Measurements from ENCODE around the gene KCNK3.

Gene KCNK3

GRCh38 chr2:26692897-26693849 lies 651 bp downstream of the KCNK3 start:
- no peak for DNase-seq

GRCh38 chr2:26694001-26694400 lies 1.5 kb downstream of the KCNK3 start:
- no peak for DNase-seq

DNA sequence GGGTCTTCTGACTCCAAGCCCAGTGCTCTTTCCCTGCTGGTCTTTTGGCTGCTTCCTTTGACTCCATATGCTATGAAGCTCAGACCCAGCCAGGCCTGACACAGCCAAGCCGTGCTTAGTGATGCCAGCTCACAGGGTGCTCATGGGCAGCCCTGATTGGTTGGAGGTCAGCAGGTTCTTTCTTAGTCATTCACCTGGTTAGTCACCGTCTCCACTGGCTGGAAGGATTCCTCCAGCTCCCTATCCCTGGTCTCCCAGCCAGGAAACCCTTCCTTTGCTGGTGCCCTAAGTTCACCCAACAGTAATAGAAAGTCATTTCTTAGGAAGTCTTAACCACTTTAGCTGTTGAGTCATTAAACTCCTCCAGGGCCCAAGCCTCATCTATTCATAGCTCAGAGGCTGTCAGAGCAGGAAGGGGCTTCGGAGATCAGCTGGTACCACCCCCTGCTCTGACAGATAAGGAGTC lies 3.9 kb downstream of the KCNK3 start:
- no peak for DNase-seq

- DNase-seq, result no peak
Observed at GRCh38 chr2:26697425-26697824, 4.9 kb downstream of the KCNK3 start.

DNA sequence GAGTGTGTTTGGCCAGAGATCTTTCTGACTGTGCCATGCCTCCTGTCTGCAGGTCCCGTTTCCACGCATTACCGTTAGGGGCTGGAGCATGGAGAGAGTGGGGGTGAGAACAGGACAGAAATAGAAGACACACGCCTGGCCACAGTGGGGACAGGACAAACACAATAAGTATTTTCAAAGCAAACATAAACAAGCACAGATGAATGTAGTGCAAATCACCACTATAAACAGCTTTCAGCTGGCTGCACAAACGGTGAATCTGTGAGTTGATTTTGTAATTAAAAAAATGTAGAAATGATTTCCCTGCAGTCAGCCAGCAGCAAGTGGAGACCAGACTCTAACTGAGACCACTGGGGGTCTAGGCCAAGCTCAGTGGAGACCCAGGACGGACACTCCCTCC lies 6.8 kb downstream of the KCNK3 start:
- DNase-seq, result no peak

- DNase-seq, result no peak
Observed at GRCh38 chr2:26700078-26700477, 7.6 kb downstream of the KCNK3 start.

DNA sequence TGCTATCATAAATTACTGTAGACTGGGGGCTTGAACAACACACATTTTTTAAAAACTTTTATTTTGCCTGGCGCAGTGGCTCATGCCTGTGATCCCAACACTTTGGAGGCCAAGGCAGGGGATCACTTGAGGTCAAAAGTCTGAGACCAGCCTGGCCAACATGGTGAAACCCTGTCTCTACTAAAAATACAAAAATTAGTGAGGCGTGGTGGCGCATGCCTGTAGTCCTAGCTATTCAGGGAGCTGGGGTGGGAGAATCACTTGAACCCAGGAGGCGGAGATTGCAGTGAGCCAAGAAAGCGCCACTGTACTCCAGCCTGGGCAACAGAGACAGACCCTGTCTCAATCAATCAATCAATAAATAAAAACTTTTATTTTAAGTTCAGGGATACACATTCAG lies 9.1 kb downstream of the KCNK3 start:
- no peak for DNase-seq

- DNase-seq, result no peak
Observed at GRCh38 chr2:26702025-26702424, 9.5 kb downstream of the KCNK3 start.

DNA sequence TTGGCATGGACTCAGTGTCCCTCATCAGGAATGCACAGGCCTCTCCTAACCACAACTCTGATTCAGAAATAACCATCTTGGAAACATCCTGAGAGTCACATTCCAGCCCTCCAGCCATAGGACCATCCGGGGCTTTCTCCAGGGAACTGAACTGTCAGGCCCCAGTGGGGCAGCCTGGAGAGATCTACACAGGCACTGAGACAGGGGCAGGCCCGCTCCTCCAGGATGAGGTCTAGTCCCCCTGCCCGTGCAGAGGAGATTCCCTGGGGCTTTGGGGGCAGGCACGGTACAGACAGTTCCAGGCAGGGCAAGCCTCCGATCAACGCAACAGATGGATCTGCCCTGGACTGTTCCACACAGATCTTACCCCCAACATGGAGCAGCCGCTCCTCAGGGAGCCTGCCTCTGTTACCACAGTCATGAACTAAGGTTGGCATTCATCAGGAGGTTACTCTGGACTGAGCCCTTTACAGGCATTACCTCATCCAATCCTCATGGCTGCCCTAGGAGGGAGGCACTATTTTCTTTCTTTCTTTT lies 12.0 kb downstream of the KCNK3 start:
- DNase-seq, result no peak

GRCh38 chr2:26705126-26705525 lies 12.6 kb downstream of the KCNK3 start:
- no peak for DNase-seq

- DNase-seq, result no peak
Observed at GRCh38 chr2:26706093-26706492, 13.6 kb downstream of the KCNK3 start.

DNA sequence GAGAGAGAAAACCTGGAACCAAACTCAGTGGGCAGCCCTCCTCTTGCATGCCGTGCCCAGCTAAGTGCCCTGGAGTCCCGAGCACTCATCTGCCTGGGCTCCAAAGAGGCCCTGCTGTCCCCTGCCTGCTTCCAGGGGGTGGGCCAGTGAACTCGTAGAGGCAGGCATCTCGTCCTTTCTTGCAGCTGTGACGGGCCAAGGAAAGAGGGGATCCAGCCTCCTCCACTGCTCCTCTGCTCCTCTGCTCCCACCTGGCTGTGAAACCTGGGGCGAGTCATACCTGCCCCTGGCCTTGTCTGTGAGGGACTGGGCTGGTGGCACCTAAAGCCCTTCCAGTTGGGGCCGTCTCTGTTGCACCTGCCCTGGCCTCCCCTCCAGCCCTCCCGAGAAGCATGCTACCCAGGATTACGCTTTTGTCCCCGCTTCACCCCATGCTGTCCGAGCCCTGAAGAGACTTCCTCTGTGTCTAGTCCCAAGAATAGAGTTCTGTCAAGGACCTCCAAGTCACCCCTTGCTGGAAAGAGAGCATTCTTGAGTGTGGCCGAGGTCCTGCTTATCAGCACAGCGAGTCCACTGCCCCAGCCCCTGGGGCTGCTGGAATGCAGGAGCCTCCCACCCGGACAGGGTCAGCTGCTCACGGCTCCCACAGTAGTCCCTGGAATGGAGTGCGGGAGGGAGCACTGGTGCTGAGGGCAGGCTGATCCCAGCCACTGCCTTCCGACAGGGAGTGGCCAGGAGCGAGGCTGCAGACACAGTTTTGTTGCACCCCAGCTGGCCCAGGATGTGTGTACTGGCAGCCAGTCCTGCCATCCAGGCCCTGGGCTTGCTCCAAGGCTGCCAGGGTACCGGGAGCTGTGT lies 14.3 kb downstream of the KCNK3 start:
- DNase-seq, result no peak

- DNase-seq, result no peak
Observed at GRCh38 chr2:26707747-26708146, 15.2 kb downstream of the KCNK3 start.

DNA sequence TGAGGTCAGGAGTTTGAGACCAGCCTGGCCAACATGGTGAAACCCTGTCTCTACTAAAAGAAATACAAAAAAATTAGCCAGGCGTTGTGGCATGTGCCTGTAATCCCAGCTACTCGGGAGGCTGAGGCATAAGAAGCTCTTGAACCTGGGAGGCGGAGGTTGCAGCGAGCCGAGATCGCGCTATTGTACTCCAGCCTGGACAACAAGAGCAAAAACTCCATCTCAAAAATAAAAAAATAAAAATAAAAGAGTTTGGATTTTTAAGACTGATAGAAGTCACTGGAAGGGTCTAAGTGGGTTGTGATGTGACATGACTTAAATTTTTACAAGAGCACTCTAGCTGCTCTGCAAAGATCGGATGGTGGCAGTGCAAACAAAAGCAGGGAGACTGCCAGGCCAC lies 15.9 kb downstream of the KCNK3 start:
- no peak for DNase-seq

DNA sequence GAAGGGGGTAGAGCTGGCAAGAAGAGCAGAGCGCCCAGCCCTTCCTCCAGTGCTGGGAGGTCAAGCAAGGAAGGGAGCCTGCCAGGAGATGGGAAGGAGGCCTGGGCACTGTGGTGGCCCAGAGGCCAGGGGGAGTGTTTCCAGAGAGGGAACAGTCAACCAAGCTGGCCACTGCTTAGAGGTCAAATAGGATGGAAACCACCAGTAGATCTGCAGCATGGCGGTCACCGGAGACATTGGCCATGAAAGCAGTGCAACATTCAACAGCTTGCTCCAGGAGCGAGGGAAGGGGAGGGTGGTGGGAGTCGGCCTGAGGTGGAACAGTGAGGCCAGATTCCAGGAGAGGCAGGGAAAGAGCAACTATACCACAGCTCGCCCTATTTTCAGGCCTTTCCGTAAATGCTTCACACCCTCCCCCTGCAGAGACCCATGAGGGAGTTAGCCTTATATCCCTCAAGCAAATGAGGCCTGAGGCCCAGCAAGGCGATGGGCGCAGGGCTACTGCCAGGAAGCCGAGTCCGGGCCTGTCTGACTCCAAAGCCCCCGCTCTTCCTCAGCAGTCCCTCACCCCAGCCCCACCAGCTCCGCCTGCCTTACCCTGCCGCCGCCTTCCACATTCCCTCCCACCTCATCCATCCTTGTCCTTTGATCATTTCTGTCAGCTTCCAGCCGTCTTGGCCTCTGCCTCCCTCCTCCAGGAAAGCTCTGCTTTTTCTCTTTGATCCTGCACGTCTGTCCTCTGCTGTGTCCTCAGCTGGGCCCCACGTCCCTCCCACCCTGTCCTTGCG lies 17.0 kb downstream of the KCNK3 start:
- no peak for DNase-seq

DNA sequence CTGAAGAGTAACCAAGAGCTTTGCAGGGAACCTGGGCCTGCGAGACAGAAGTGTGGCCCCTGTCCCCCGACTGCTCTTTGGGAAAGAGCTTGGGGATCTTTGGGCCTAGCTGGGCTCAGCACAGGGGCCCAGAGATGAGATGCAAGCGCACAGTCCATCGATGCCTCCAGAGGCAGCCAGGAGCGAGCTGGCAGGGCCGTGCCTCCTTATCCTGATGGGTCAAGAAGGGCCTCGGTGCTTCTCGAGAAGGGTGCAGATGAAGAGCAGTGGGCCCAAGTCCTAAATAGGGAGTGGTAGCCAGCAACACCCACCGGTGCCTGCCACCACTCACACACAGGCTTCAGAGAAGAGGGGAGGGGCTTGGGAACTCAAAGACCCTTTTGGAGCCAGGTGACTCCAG lies 17.6 kb downstream of the KCNK3 start:
- DNase-seq, result no peak

- DNase-seq, result no peak
Observed at GRCh38 chr2:26710743-26711456, 18.4 kb downstream of the KCNK3 start.

- no peak for DNase-seq
Observed at GRCh38 chr2:26711457-26712161, 19.1 kb downstream of the KCNK3 start.

GRCh38 chr2:26712486-26713465 lies 20.3 kb downstream of the KCNK3 start:
- no peak for DNase-seq
